Smooth muscle cell (in vitro differentiated cells): Measurements from ENCODE around the gene UTF1. TPM values are rescaled to one million over a fixed set of nuclear protein-coding genes. Genes with fewer than 3 reads are reported as not detected.
A peak's percentile ranks its signal among the peaks of the same experiment; 100 is the strongest.

Source experiments
- DNase-seq: peaks from one replicate; lab custom pipeline; 2025; ENCODE audit not compliant: unreplicated experiment; lab: John Stamatoyannopoulos, UW
- H2AFZ ChIP-seq: fragments of 200-600 bp; sonication (generic); 2 replicates; pipeline ENCODE4 v1.6.0; 2016; ENCODE audit warnings: antibody characterized with exemption, low read depth, mild to moderate bottlenecking
- H3F3A ChIP-seq: fragments of 200-600 bp; sonication (generic); 2 replicates; pipeline ENCODE4 v1.6.0; 2017; ENCODE audit warnings: antibody characterized with exemption, low read depth
- H3K27ac ChIP-seq: fragments of 200-600 bp; sonication (generic); 2 replicates; pipeline ENCODE4 v1.5.1; 2016; ENCODE audit warnings: low read depth, mild to moderate bottlenecking
- H3K27me3 ChIP-seq: fragments of 200-600 bp; sonication (generic); 2 replicates; pipeline ENCODE4 v1.6.1; 2016; ENCODE audit warnings: low read depth, mild to moderate bottlenecking
- H3K36me3 ChIP-seq: fragments of 200-600 bp; sonication (generic); 2 replicates; pipeline ENCODE4 v1.5.1; 2016; ENCODE audit warnings: low read depth
- H3K4me1 ChIP-seq: fragments of 200-600 bp; sonication (generic); 2 replicates; pipeline ENCODE4 v1.5.1; 2016; ENCODE audit warnings: low read depth
- H3K4me2 ChIP-seq: fragments of 200-600 bp; sonication (generic); 2 replicates; pipeline ENCODE4 v1.6.0; 2016; ENCODE audit warnings: mild to moderate bottlenecking
- H3K4me3 ChIP-seq: fragments of 200-600 bp; sonication (generic); 2 replicates; pipeline ENCODE4 v1.5.1; 2016; ENCODE audit warnings: mild to moderate bottlenecking
- H3K79me2 ChIP-seq: fragments of 200-600 bp; sonication (generic); 2 replicates; pipeline ENCODE4 v1.6.0; 2016; ENCODE audit warnings: low read depth, mild to moderate bottlenecking
- H3K9ac ChIP-seq: fragments of 200-600 bp; sonication (generic); 2 replicates; pipeline ENCODE4 v1.6.0; 2016; ENCODE audit warnings: low read depth
- H3K9me3 ChIP-seq: fragments of 200-600 bp; sonication (generic); replicated peaks from 2 replicates; pipeline ENCODE4 v1.5.1; 2016; ENCODE audit warnings: low read depth
- H4K20me1 ChIP-seq: fragments of 200-600 bp; sonication (generic); 2 replicates; pipeline ENCODE4 v1.6.0; 2016; ENCODE audit warnings: low read depth
- whole genome bisulfite sequencing: methylation state at CpG from one replicate; pipeline ENCODE4 v1.1.7; 2016; ENCODE audit warnings: low lambda C conversion rate; 5-methylcytosine and 5-hydroxymethylcytosine counted together
- polyA plus RNA-seq: library from polyadenylated mRNA; unstranded; fragments of >200 nt; fragmentation: Nextera tagmentation; extraction: Ambion mirVana; gene quantifications from 2 replicates; pipeline ENCODE4 v1.2.1, GENCODE V29; 2016
- total RNA-seq: library from RNA; depleted of rRNA; stranded (reverse); fragments of >200 nt; gene quantifications from 2 replicates; pipeline ENCODE4 v1.2.3, GENCODE V29; 2014
- TF ChIP-seq, protein P1 (sequence below): fragments of 200-600 bp; sonication (generic); IDR thresholded peaks from 2 replicates; pipeline ENCODE4 v1.5.1; 2017; ENCODE audit warnings: borderline replicate concordance, mild to moderate bottlenecking, antibody characterized with exemption; ENCODE audit not compliant: insufficient read depth, poor library complexity, severe bottlenecking

The UTF1 gene
- total and polyA plus RNA-seq, 2 experiments from 2014 or later: not detected

DNA sequence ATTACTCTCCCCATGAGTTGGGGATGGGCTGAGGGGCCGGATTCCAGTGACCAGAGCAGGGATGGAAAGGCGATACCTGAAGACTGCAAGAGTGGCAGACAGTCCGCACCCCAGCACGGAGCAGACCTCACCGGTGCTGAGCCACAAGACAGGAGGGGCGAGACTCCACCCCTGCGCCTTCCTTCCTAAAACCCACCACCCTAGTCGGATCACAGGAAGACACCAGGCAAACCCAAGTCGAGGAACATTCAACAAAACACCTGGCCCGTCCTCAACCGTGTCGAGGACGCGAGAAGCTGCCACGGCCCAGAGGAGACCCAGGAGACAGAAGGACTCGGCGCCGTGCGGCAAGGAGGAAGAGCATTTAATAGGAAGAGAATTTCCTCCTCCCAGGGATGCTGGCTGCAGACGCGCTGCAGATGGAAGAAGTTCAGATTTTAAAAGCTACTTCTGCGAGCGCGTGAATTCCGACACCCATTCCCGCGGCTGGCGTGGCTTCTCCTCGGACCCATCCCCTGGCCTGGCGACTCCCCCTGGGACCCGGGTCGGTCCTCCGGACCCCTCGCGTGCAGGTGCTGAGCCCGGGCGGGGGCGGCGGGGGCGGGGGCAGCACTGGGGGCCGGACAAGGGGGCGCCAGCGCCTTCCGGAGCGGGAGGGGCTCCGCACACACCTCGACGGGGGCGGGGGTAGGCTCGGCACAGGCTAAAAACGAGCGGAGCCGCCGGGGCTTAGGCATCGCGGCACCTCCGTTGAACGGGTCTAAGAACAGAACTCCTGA, 563 bp upstream of the UTF1 start:
- Histone ChIP-seq H2AFZ (no peak overlapping the region), H3K79me2 (no peaks in the 10 kb centered on the region), H3K9ac (no peak overlapping the region), H3K9me3 (no peaks in the 10 kb centered on the region), H3K4me3 (no peak overlapping the region), H3K4me2 (no peak overlapping the region), H4K20me1 (no peaks in the 10 kb centered on the region), H3F3A (no peaks in the 10 kb centered on the region), H3K4me1 (no peaks in the 10 kb centered on the region), H3K27me3 (peaks cover 73% of the 10 kb centered on the region), H3K27ac (no peak overlapping the region), H3K36me3 (no peaks in the 10 kb centered on the region)
- no peak for DNase-seq
- WGBS: 22% methylated on average over 39 of the region's 58 CpGs
- TF ChIP-seq, protein P1, sequence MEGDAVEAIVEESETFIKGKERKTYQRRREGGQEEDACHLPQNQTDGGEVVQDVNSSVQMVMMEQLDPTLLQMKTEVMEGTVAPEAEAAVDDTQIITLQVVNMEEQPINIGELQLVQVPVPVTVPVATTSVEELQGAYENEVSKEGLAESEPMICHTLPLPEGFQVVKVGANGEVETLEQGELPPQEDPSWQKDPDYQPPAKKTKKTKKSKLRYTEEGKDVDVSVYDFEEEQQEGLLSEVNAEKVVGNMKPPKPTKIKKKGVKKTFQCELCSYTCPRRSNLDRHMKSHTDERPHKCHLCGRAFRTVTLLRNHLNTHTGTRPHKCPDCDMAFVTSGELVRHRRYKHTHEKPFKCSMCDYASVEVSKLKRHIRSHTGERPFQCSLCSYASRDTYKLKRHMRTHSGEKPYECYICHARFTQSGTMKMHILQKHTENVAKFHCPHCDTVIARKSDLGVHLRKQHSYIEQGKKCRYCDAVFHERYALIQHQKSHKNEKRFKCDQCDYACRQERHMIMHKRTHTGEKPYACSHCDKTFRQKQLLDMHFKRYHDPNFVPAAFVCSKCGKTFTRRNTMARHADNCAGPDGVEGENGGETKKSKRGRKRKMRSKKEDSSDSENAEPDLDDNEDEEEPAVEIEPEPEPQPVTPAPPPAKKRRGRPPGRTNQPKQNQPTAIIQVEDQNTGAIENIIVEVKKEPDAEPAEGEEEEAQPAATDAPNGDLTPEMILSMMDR: no peak

DNA sequence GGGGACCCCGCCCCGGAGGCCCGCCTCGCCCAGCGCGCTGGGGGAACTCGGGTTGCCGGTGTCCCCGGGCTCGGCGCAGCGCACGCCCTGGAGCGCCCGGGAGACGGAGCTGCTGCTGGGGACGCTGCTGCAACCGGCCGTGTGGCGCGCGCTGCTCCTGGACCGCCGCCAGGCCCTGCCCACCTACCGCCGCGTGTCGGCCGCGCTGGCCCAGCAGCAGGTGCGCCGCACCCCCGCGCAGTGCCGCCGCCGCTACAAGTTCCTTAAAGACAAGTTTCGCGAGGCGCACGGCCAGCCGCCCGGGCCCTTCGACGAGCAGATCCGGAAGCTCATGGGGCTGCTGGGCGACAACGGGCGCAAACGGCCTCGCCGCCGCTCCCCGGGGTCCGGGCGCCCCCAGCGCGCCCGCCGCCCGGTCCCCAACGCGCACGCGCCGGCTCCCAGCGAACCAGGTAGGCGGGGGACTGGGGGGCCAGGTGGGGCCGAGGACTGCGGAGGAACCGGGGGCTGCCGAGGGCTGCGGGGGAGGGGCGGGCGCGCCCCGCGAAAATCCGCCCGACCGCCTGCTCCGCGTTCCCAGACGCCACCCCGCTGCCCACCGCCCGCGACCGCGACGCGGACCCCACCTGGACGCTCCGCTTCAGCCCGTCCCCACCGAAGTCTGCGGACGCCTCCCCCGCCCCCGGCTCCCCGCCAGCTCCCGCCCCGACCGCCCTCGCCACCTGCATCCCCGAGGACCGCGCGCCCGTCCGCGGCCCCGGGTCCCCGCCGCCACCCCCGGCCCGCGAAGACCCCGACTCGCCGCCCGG, 574 bp downstream of the UTF1 start:
- Histone ChIP-seq H4K20me1 (no peaks in the 10 kb centered on the region), H3K4me1 (peaks cover 4% of the 10 kb centered on the region), H3K4me3 (no peak overlapping the region), H3K27me3 (peaks cover 82% of the 10 kb centered on the region), H2AFZ (no peak overlapping the region), H3K79me2 (no peaks in the 10 kb centered on the region), H3K27ac (no peak overlapping the region), H3K9me3 (no peaks in the 10 kb centered on the region), H3K9ac (no peak overlapping the region), H3K36me3 (no peaks in the 10 kb centered on the region), H3K4me2 (peak overlapping the region; percentile 54), H3F3A (no peaks in the 10 kb centered on the region)
- no peak for DNase-seq
- TF ChIP-seq, protein P1: no peak
- WGBS: 3% methylated on average over 43 of the region's 122 CpGs

DNA sequence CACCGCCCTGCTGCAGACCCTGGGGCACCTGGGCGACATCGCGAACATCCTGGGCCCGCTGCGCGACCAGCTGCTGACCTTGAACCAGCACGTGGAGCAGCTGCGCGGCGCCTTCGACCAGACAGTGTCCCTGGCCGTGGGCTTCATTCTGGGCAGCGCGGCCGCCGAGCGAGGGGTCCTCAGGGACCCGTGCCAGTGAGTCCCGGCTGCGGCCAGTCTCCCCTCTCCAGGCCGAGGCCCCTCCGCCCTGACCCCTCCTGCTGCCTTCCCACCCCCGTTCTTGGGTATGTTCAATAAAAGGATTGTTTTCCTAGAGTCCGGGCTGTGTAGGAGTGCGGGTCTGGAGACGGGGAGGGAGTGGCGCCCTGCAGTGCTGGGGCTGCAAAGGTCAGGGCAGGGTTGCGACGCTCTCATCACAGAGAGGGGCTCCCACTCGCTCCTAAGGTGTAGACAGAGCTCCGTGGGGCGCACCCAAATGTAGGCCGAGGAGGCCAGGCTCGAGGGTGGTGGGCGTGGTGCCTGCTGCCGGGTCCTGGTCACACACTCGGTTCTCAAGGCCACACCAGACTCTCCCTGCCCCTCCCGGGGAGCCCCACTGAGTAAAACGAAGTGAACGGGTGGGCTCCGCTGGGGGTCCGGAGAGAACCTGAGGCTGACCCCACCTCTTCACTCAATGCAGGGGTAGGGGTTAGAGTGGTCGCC, 1.4 kb downstream of the UTF1 start:
- Histone ChIP-seq H4K20me1 (no peaks in the 10 kb centered on the region), H3F3A (no peaks in the 10 kb centered on the region), H3K79me2 (no peaks in the 10 kb centered on the region), H3K4me1 (peaks cover 5% of the 10 kb centered on the region), H3K27ac (no peak overlapping the region), H3K27me3 (peaks cover 90% of the 10 kb centered on the region), H3K9me3 (no peaks in the 10 kb centered on the region), H3K9ac (no peak overlapping the region), H3K36me3 (no peaks in the 10 kb centered on the region), H3K4me2 (no peak overlapping the region), H2AFZ (no peak overlapping the region), H3K4me3 (no peak overlapping the region)
- TF ChIP-seq, protein P1: no peak
- 38% methylated on average over 36 of the region's 44 CpGs for WGBS
- no peak for DNase-seq
